GM18909 (cell line): ENCODE data around the gene FLYWCH2.
"Not testable (repeated sequence)": the region's sequence is repeated elsewhere in the genome, so short reads cannot be mapped to it uniquely, and the experiment has no call there.

Experiments
- ATAC-seq: cut with Tn5 transposase; IDR thresholded peaks from one replicate; pipeline ENCODE4 v1.9.1; 2021; ENCODE audit warnings: mild to moderate bottlenecking; ENCODE audit not compliant: unreplicated experiment, poor library complexity

Gene FLYWCH2

GRCh38 chr16:2907084-2907753, 24.2 kb downstream of the FLYWCH2 start:
- ATAC-seq = not testable (repeated sequence)

- ATAC-seq = no peak
Observed at GRCh38 chr16:2910441-2910969, 27.5 kb downstream of the FLYWCH2 start.

- ATAC-seq = peak; percentile 93
Observed at GRCh38 chr16:2911638-2912329, 28.8 kb downstream of the FLYWCH2 start, which contains the start of gene FLYWCH1. Gene FLYWCH1, plus strand, starts transcription at chr16:2911931. Its CDS starts 17,755 bp downstream, at chr16:2929686.

GRCh38 chr16:2912330-2913199, 29.6 kb downstream of the FLYWCH2 start:
- ATAC-seq = peak; percentile 16

GRCh38 chr16:2913603-2914002, 30.6 kb downstream of the FLYWCH2 start:
- no peak for ATAC-seq

- ATAC-seq = no peak
Observed at GRCh38 chr16:2914233-2914632, 31.2 kb downstream of the FLYWCH2 start.

GRCh38 chr16:2915196-2915929, 32.3 kb downstream of the FLYWCH2 start:
- ATAC-seq = no peak

- no peak for ATAC-seq
Observed at GRCh38 chr16:2919511-2920255, 36.7 kb downstream of the FLYWCH2 start.

- no peak for ATAC-seq
Observed at GRCh38 chr16:2923481-2923880, 40.5 kb downstream of the FLYWCH2 start.

GRCh38 chr16:2924901-2925755, 42.1 kb downstream of the FLYWCH2 start:
- no peak for ATAC-seq

GRCh38 chr16:2925951-2926649, 43.1 kb downstream of the FLYWCH2 start:
- no peak for ATAC-seq

GRCh38 chr16:2926650-2926999, 43.6 kb downstream of the FLYWCH2 start:
- no peak for ATAC-seq

- no peak for ATAC-seq
Observed at GRCh38 chr16:2927010-2927646, 44.1 kb downstream of the FLYWCH2 start.

GRCh38 chr16:2928151-2928550, 45.1 kb downstream of the FLYWCH2 start:
- not testable (repeated sequence) for ATAC-seq

- no peak for ATAC-seq
Observed at GRCh38 chr16:2928796-2929195, 45.8 kb downstream of the FLYWCH2 start.

GRCh38 chr16:2929693-2930092, 46.7 kb downstream of the FLYWCH2 start:
- no peak for ATAC-seq

GRCh38 chr16:2930236-2930635, 47.2 kb downstream of the FLYWCH2 start:
- ATAC-seq = no peak
